ENCODE data around the gene P2RX2.

The P2RX2 gene

GRCh38 chr12:132578118-132578517 is 40.5 kb upstream of the P2RX2 start:
- Histone ChIP-seq H3K27me3 (ENCODE audit: control insufficient read depth in 3 of 3, insufficient read depth in 3 of 3, low read depth in 1 of 3, low read length in 3 of 3) (peaks cover 0 to 15% (median 5%) of the 10 kb centered on the region in 3 experiments), H3K27ac (replicated peaks; ENCODE audit: low read length) (no peak overlapping the region), H2AFZ (ENCODE audit: low read length) (no peak overlapping the region), H3K9ac (ENCODE audit: low read depth, low read length, poor library complexity) (no peak overlapping the region), H3K4me2 (ENCODE audit: insufficient read depth, low read length, poor library complexity, severe bottlenecking) (no peak overlapping the region), H2BK120ac (ENCODE audit: low read depth, low read length) (no peak overlapping the region), H4K8ac (ENCODE audit: low read depth, low read length) (no peak overlapping the region), H2AK5ac (ENCODE audit: low read depth, low read length) (no peak overlapping the region), H3K4ac (ENCODE audit: low read length) (no peak overlapping the region), H3K18ac (ENCODE audit: low read length) (no peak overlapping the region), H3K14ac (ENCODE audit: low read length) (no peak overlapping the region), H2BK15ac (ENCODE audit: low read length) (no peak overlapping the region), H3K23ac (ENCODE audit: low read depth, low read length, poor library complexity) (peak overlapping the region; percentile 73), H2BK12ac (ENCODE audit: low read length) (no peak overlapping the region), H3K36me3 (replicated peaks in 1 of 2; ENCODE audit: control insufficient read depth in 2 of 2, insufficient read depth in 2 of 2, low read length in 2 of 2) (peaks cover 36 to 80% of the 10 kb centered on the region in 2 donors), H4K91ac (ENCODE audit: low read depth, low read length, poor library complexity) (no peak overlapping the region), H3K4me3 (ENCODE audit: low read length in 2 of 2) (no peak overlapping the region), H3K4me1 (ENCODE audit: control insufficient read depth in 2 of 2, insufficient read depth in 1 of 2, low read depth in 1 of 2, low read length in 2 of 2) (peaks cover 0 to 6% of the 10 kb centered on the region in 2 donors), H3K79me1 (ENCODE audit: low read depth, low read length) (peaks cover 7% of the 10 kb centered on the region), H3K9me3 (replicated peaks in 1 of 2; ENCODE audit: control insufficient read depth in 2 of 2, insufficient read depth in 1 of 2, low read depth in 1 of 2, low read length in 2 of 2) (no peaks in the 10 kb centered on the region), H2BK5ac (ENCODE audit: low read length) (no peak overlapping the region)
- no CpG with 5 or more reads among the region's 11 CpGs for WGBS, 2 donors (ENCODE audit: extremely low coverage in 2 of 2, insufficient read length in 2 of 2, insufficient replicate concordance in 1 of 2)
- no peak for DNase-seq (ENCODE audit: low spot score)

- Histone ChIP-seq H4K91ac (ENCODE audit: low read depth, low read length, poor library complexity) (no peak overlapping the region), H2BK15ac (ENCODE audit: low read length) (no peak overlapping the region), H3K4me2 (ENCODE audit: insufficient read depth, low read length, poor library complexity, severe bottlenecking) (no peak overlapping the region), H2BK5ac (ENCODE audit: low read length) (no peak overlapping the region), H3K27me3 (ENCODE audit: control insufficient read depth in 3 of 3, insufficient read depth in 3 of 3, low read depth in 1 of 3, low read length in 3 of 3) (peaks cover 0 to 20% (median 6%) of the 10 kb centered on the region in 3 experiments), H3K4me3 (ENCODE audit: low read length in 2 of 2) (no peak overlapping the region), H3K9me3 (replicated peaks in 1 of 2; ENCODE audit: control insufficient read depth in 2 of 2, insufficient read depth in 1 of 2, low read depth in 1 of 2, low read length in 2 of 2) (no peaks in the 10 kb centered on the region), H3K18ac (ENCODE audit: low read length) (no peak overlapping the region), H4K8ac (ENCODE audit: low read depth, low read length) (no peak overlapping the region), H2BK120ac (ENCODE audit: low read depth, low read length) (no peak overlapping the region), H3K14ac (ENCODE audit: low read length) (no peak overlapping the region), H2AK5ac (ENCODE audit: low read depth, low read length) (no peak overlapping the region), H3K9ac (ENCODE audit: low read depth, low read length, poor library complexity) (no peak overlapping the region), H2AFZ (ENCODE audit: low read length) (no peak overlapping the region), H3K36me3 (replicated peaks in 1 of 2; ENCODE audit: control insufficient read depth in 2 of 2, insufficient read depth in 2 of 2, low read length in 2 of 2) (peaks cover 30 to 73% of the 10 kb centered on the region in 2 donors), H3K4ac (ENCODE audit: low read length) (no peak overlapping the region), H3K4me1 (ENCODE audit: control insufficient read depth in 2 of 2, insufficient read depth in 1 of 2, low read depth in 1 of 2, low read length in 2 of 2) (peaks cover 0 to 6% of the 10 kb centered on the region in 2 donors), H3K23ac (ENCODE audit: low read depth, low read length, poor library complexity) (peak overlapping the region; percentile 73), H3K79me1 (ENCODE audit: low read depth, low read length) (peaks cover 4% of the 10 kb centered on the region), H2BK12ac (ENCODE audit: low read length) (no peak overlapping the region), H3K27ac (replicated peaks; ENCODE audit: low read length) (no peak overlapping the region)
- DNase-seq (ENCODE audit: low spot score) = no peak
- WGBS, 2 donors (ENCODE audit: extremely low coverage in 2 of 2, insufficient read length in 2 of 2, insufficient replicate concordance in 1 of 2) = no CpG with 5 or more reads among the region's 11 CpGs
These were observed 39.8 kb upstream of the P2RX2 start for GRCh38 chr12:132578826-132579225.

- no CpG with 5 or more reads among the region's 12 CpGs for WGBS, 2 donors (ENCODE audit: extremely low coverage in 2 of 2, insufficient read length in 2 of 2, insufficient replicate concordance in 1 of 2)
- Histone ChIP-seq H2BK15ac (ENCODE audit: low read length) (no peak overlapping the region), H3K4me2 (ENCODE audit: insufficient read depth, low read length, poor library complexity, severe bottlenecking) (no peak overlapping the region)
These were observed 38.8 kb upstream of the P2RX2 start for GRCh38 chr12:132579744-132580143.

GRCh38 chr12:132580701-132581292 is 37.8 kb upstream of the P2RX2 start:
- Histone ChIP-seq H2BK5ac (ENCODE audit: low read length) (no peak overlapping the region), H4K8ac (ENCODE audit: low read depth, low read length) (no peak overlapping the region), H3K4me1 (ENCODE audit: control insufficient read depth in 2 of 2, insufficient read depth in 1 of 2, low read depth in 1 of 2, low read length in 2 of 2) (peaks cover 0 to 7% of the 10 kb centered on the region in 2 donors), H3K79me1 (ENCODE audit: low read depth, low read length) (peaks cover 8% of the 10 kb centered on the region), H3K4me2 (ENCODE audit: insufficient read depth, low read length, poor library complexity, severe bottlenecking) (no peak overlapping the region), H3K36me3 (replicated peaks in 1 of 2; ENCODE audit: control insufficient read depth in 2 of 2, insufficient read depth in 2 of 2, low read length in 2 of 2) (peaks cover 18 to 59% of the 10 kb centered on the region in 2 donors), H3K14ac (ENCODE audit: low read length) (no peak overlapping the region), H2BK120ac (ENCODE audit: low read depth, low read length) (no peak overlapping the region), H3K27ac (replicated peaks; ENCODE audit: low read length) (no peak overlapping the region), H2BK15ac (ENCODE audit: low read length) (no peak overlapping the region), H3K18ac (ENCODE audit: low read length) (no peak overlapping the region), H3K4me3 (ENCODE audit: low read length in 2 of 2) (no peak overlapping the region), H3K9ac (ENCODE audit: low read depth, low read length, poor library complexity) (peak overlapping the region; percentile 44), H3K4ac (ENCODE audit: low read length) (no peak overlapping the region), H3K23ac (ENCODE audit: low read depth, low read length, poor library complexity) (no peak overlapping the region), H4K91ac (ENCODE audit: low read depth, low read length, poor library complexity) (no peak overlapping the region), H3K27me3 (ENCODE audit: control insufficient read depth in 3 of 3, insufficient read depth in 3 of 3, low read depth in 1 of 3, low read length in 3 of 3) (peaks cover 0 to 34% (median 6%) of the 10 kb centered on the region in 3 experiments), H2AK5ac (ENCODE audit: low read depth, low read length) (peak overlapping the region; percentile 28), H3K9me3 (replicated peaks in 1 of 2; ENCODE audit: control insufficient read depth in 2 of 2, insufficient read depth in 1 of 2, low read depth in 1 of 2, low read length in 2 of 2) (no peaks in the 10 kb centered on the region), H2BK12ac (ENCODE audit: low read length) (no peak overlapping the region), H2AFZ (ENCODE audit: low read length) (no peak overlapping the region)
- WGBS, 2 donors (ENCODE audit: extremely low coverage in 2 of 2, insufficient read length in 2 of 2, insufficient replicate concordance in 1 of 2) = no CpG with 5 or more reads among the region's 12 CpGs
- no peak for DNase-seq (ENCODE audit: low spot score)

More at GRCh38 chr12:132579744-132580143, 38.8 kb upstream of the P2RX2 start:
- Histone ChIP-seq H3K4me3 (ENCODE audit: low read length in 2 of 2) (no peak overlapping the region), H3K4ac (ENCODE audit: low read length) (no peak overlapping the region), H2BK12ac (ENCODE audit: low read length) (no peak overlapping the region), H3K18ac (ENCODE audit: low read length) (no peak overlapping the region), H4K91ac (ENCODE audit: low read depth, low read length, poor library complexity) (no peak overlapping the region), H3K27me3 (ENCODE audit: control insufficient read depth in 3 of 3, insufficient read depth in 3 of 3, low read depth in 1 of 3, low read length in 3 of 3) (peaks cover 0 to 27% (median 6%) of the 10 kb centered on the region in 3 experiments), H2AK5ac (ENCODE audit: low read depth, low read length) (no peak overlapping the region), H2AFZ (ENCODE audit: low read length) (no peak overlapping the region), H3K9ac (ENCODE audit: low read depth, low read length, poor library complexity) (no peak overlapping the region), H3K9me3 (replicated peaks in 1 of 2; ENCODE audit: control insufficient read depth in 2 of 2, insufficient read depth in 1 of 2, low read depth in 1 of 2, low read length in 2 of 2) (no peaks in the 10 kb centered on the region), H3K23ac (ENCODE audit: low read depth, low read length, poor library complexity) (no peak overlapping the region), H2BK5ac (ENCODE audit: low read length) (no peak overlapping the region), H3K27ac (replicated peaks; ENCODE audit: low read length) (no peak overlapping the region), H2BK120ac (ENCODE audit: low read depth, low read length) (no peak overlapping the region), H3K79me1 (ENCODE audit: low read depth, low read length) (peaks cover 4% of the 10 kb centered on the region), H3K4me1 (ENCODE audit: control insufficient read depth in 2 of 2, insufficient read depth in 1 of 2, low read depth in 1 of 2, low read length in 2 of 2) (peaks cover 0 to 7% of the 10 kb centered on the region in 2 donors), H3K36me3 (replicated peaks in 1 of 2; ENCODE audit: control insufficient read depth in 2 of 2, insufficient read depth in 2 of 2, low read length in 2 of 2) (peaks cover 23 to 67% of the 10 kb centered on the region in 2 donors), H4K8ac (ENCODE audit: low read depth, low read length) (no peak overlapping the region), H3K14ac (ENCODE audit: low read length) (no peak overlapping the region)
- DNase-seq (ENCODE audit: low spot score) = no peak
